Sigmoid colon (tissue), 7 donors: Measurements from ENCODE around the gene MEGF6. TPM values are rescaled to one million over a fixed set of nuclear protein-coding genes. Genes with fewer than 3 reads are reported as not detected.
"Not testable (repeated sequence)": the region's sequence is repeated elsewhere in the genome, so short reads cannot be mapped to it uniquely, and the experiment has no call there.

Source experiments
- DNase-seq: peaks from one replicate; pipeline ENCODE4 v3.0.0-alpha.2; 2019
- H3K27ac ChIP-seq, 4 donors: fragments of 200-600 bp; sonication (generic); one replicate each; pipeline ENCODE4 v1.5.1; 2016 to 2019; ENCODE audit warnings: mild to moderate bottlenecking in 1 of 4
- H3K27me3 ChIP-seq, 3 donors: fragments of 200-600 bp; sonication (generic); one replicate each; pipeline ENCODE4 v1.5.1; 2019; ENCODE audit warnings: mild to moderate bottlenecking in 1 of 3
- H3K36me3 ChIP-seq, 4 donors: fragments of 200-600 bp; sonication (generic); one replicate each; pipeline ENCODE4 v1.5.1; 2016 to 2019
- H3K4me1 ChIP-seq, 4 donors: fragments of 200-600 bp; sonication (generic); one replicate each; pipeline ENCODE4 v1.5.1; 2017 to 2019
- H3K4me3 ChIP-seq, 4 donors: fragments of 200-600 bp; sonication (generic); one replicate each; pipeline ENCODE4 v1.5.1; 2017 to 2019; ENCODE audit warnings: mild to moderate bottlenecking in 2 of 4, moderate library complexity in 1 of 4
- H3K9me3 ChIP-seq, 4 donors: fragments of 200-600 bp in 3 of 4; sonication (generic) in 3 of 4; one replicate each; pipeline versions ENCODE4 v1.5.1 to v1.6.1; 2013 to 2019
- EP300 ChIP-seq, 4 donors: sonication (generic); formaldehyde crosslinking; IDR thresholded peaks; one replicate each; pipeline ENCODE4 v1.6.1; 2017; ENCODE audit warnings: antibody characterized with exemption in 4 of 4
- POLR2A ChIP-seq, 2 donors: fragments of 450-650 bp; IDR thresholded peaks; one replicate each; pipeline ENCODE4 v1.6.1; 2016; ENCODE audit warnings: antibody characterized with exemption in 2 of 2, mild to moderate bottlenecking in 2 of 2, moderate library complexity in 2 of 2
- POLR2AphosphoS5 ChIP-seq, 4 donors: sonication (generic); formaldehyde crosslinking; IDR thresholded peaks; one replicate each; pipeline ENCODE4 v1.6.1; 2017; ENCODE audit warnings: antibody characterized with exemption in 4 of 4
- WGBS, 2 donors: extraction: QIAGEN DNeasy Blood & Tissue Kit; methylation state at CpG; one replicate each; pipeline ENCODE4 v1.1.7; 2013; 5-methylcytosine and 5-hydroxymethylcytosine counted together
- intact Hi-C: fragments of 100-400 bp; cut with DNase I; formaldehyde crosslinking; loops from one replicate; pipeline ENCODE4 v1.15.1; 2023
- polyA plus RNA-seq, 3 donors: library from polyadenylated mRNA; stranded (reverse); fragments of 200-250 nt; gene quantifications; one replicate each; pipeline ENCODE4 v1.2.3, GENCODE V29; 2013
- total RNA-seq, 4 donors: library from RNA; depleted of rRNA; stranded (reverse); fragments of >200 nt; gene quantifications; one replicate each; pipeline ENCODE4 v1.1.0, GENCODE V29; 2016
- TF ChIP-seq, protein P1 (sequence below), 4 experiments: fragments of 450-650 bp in 3 of 4; fragments of 200-600 bp in 1 of 4; IDR thresholded peaks; one replicate each; pipeline ENCODE4 v1.5.1; 2016 to 2019; ENCODE audit warnings: antibody characterized with exemption in 4 of 4, mild to moderate bottlenecking in 3 of 4, moderate library complexity in 2 of 4
- donor health status: healthy with polysubstance abuse.
- donor health status: Bipolar disorder and iron deficiency.
- donor health status: healthy.

MEGF6 gene
- total and polyA plus RNA-seq, 7 donors = 2.4 to 31.9 (median 7.8) TPM; not detected in 1

DNA sequence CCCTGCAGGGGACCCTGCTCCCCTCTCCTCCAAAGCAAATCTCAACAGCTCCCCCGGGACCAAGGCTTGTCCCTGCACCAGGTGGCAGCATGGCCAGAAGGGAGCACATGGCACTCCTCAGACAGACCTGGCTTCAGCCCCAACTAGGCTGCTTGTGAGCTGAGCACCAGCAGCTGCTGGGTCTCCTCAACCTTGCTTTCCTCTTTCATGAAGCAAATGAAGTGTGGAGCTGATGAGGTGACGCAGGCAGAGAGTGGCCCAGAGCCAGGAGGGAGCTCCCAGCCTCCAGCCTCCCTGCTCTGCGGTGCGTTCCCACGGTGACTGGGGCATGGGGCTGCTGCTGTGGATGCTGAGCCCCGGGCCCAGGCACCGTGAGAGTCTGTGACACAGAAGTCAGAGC, 34.0 kb downstream of the MEGF6 start:
- Histone ChIP-seq H3K36me3 (no peaks in the 10 kb centered on the region), H3K27me3 (peaks cover 0 to 17% (median 0%) of the 10 kb centered on the region in 3 donors), H3K27ac (no peak overlapping the region), H3K4me3 (no peak overlapping the region), H3K4me1 (peaks cover 0 to 5% (median 3%) of the 10 kb centered on the region in 4 donors), H3K9me3 (no peaks in the 10 kb centered on the region)
- DNase-seq = no peak
- TF ChIP-seq POLR2AphosphoS5 (IDR thresholded peaks at IDR 0.05) = no peak
- no peak for TF ChIP-seq POLR2A (IDR thresholded peaks at IDR 0.05)
- TF ChIP-seq EP300 (IDR thresholded peaks at IDR 0.05) = no peak
- intact Hi-C loops = no loop called here
- 81 to 85% methylated on average over 7 of the region's 7 CpGs for WGBS, 2 donors

DNA sequence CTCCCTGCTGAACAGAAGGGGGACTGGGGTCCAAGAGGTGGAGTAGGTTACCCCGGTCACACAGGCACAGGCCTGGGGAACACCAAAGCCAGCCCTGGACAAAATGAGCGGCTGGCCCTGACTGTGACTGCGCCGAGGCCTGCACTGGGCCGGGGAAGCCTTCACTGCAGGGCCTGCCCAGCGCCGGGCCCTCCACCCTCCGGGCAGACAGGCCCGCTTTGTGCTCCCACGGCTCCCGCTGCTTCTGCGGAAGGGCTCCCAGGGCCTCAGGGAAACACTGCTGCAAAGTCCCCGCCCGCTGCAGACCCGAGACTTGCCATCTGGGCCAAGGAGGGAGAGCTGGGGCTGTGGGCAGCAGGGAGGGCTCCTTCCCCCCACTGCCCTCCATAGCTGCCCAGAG, 35.3 kb downstream of the MEGF6 start:
- DNase-seq = no peak
- Histone ChIP-seq H3K27ac (peak overlapping the region in 1 of 4 donors; percentile 31), H3K36me3 (no peaks in the 10 kb centered on the region), H3K27me3 (peaks cover 0 to 8% (median 0%) of the 10 kb centered on the region in 3 donors), H3K4me1 (peaks cover 0 to 5% (median 3%) of the 10 kb centered on the region in 4 donors), H3K4me3 (no peak overlapping the region), H3K9me3 (no peaks in the 10 kb centered on the region)
- intact Hi-C loops = no loop called here
- TF ChIP-seq POLR2AphosphoS5 (IDR thresholded peaks at IDR 0.05) (no peak), EP300 (IDR thresholded peaks at IDR 0.05) (no peak), POLR2A (IDR thresholded peaks at IDR 0.05) (no peak)
- TF ChIP-seq, protein P1, sequence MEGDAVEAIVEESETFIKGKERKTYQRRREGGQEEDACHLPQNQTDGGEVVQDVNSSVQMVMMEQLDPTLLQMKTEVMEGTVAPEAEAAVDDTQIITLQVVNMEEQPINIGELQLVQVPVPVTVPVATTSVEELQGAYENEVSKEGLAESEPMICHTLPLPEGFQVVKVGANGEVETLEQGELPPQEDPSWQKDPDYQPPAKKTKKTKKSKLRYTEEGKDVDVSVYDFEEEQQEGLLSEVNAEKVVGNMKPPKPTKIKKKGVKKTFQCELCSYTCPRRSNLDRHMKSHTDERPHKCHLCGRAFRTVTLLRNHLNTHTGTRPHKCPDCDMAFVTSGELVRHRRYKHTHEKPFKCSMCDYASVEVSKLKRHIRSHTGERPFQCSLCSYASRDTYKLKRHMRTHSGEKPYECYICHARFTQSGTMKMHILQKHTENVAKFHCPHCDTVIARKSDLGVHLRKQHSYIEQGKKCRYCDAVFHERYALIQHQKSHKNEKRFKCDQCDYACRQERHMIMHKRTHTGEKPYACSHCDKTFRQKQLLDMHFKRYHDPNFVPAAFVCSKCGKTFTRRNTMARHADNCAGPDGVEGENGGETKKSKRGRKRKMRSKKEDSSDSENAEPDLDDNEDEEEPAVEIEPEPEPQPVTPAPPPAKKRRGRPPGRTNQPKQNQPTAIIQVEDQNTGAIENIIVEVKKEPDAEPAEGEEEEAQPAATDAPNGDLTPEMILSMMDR (IDR thresholded peaks at IDR 0.05) = no peak
- WGBS, 2 donors = 92 to 94% methylated on average over 15 of the region's 15 CpGs

DNA sequence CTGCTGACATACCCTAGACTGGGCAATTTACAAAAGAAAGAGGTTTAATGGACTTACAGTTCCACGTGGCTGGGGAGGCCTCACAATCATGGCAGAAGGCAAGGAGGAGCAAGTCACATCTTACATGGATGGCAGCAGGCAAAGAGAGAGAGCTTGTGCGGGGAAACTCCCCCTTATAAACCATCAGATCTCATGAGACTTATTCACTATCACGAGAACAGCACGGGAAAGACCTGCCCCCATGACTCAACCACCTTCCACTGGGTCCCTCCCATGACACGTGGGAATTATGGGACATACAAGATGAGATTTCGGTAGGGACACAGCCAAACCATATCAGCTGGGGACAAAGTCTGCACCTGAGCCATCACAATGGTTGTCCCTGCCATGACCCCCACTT, 35.8 kb downstream of the MEGF6 start:
- H3K36me3 ChIP-seq, intact Hi-C loops, H3K9me3 ChIP-seq, DNase-seq, H3K4me3 ChIP-seq, H3K4me1 ChIP-seq, H3K27me3 ChIP-seq: not testable (repeated sequence)
- WGBS, 2 donors = 65 to 82% methylated on average over 6 of the region's 6 CpGs
- peak overlapping the region in 1 of 4 donors; percentile 31 for H3K27ac ChIP-seq

DNA sequence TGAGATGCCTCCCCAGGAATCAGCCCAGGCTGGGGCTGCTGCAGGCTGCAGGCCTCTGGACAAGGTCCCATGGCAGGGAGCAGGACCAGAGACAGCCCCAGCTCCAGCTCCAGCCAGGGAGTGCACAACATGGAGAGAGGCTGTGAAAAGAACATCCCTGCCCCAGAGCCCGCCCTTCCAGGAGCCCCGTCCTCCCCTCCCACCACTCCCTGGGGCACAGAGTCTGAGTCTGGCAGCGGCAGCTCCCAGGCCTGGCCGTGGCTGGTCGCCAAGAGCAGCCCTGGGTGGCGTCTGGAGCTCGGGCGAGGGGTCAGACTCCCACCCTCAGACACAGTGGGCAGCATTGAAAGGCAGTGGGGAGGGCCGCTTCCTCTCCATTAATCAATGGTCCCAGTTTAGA, 37.8 kb downstream of the MEGF6 start:
- Histone ChIP-seq H3K36me3 (no peaks in the 10 kb centered on the region), H3K9me3 (no peaks in the 10 kb centered on the region), H3K4me3 (no peak overlapping the region), H3K27me3 (no peaks in the 10 kb centered on the region), H3K27ac (no peak overlapping the region), H3K4me1 (peaks cover 0 to 5% (median 3%) of the 10 kb centered on the region in 4 donors)
- peak; percentile 77 for DNase-seq
- 72 to 83% methylated on average over 9 of the region's 9 CpGs for WGBS, 2 donors
- TF ChIP-seq POLR2AphosphoS5 (IDR thresholded peaks at IDR 0.05) (no peak), POLR2A (IDR thresholded peaks at IDR 0.05) (no peak), EP300 (IDR thresholded peaks at IDR 0.05) (no peak)
- TF ChIP-seq, protein P1 (IDR thresholded peaks at IDR 0.05) = no peak
- intact Hi-C loops = no loop called here

DNA sequence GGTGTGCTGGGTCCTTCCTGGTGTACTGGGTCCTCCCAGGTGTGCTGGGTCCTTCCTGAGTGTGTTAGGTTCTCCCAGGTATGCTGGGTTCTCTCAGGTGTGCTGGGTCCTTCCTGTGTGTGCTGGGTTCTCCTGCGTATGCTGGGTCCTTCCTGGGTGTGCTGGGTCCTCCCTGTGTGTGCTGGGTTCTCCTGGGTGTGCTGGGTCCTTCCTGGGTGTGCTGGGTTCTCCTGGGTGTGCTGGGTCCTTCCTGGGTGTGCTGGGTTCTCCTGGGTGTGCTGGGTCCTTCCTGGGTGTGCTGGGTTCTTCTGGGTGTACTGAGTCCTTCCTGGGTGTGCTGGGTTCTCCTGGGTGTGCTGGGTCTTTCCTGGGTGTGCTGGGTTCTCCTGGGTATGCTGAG, 38.7 kb downstream of the MEGF6 start:
- H3K4me1 ChIP-seq, H3K36me3 ChIP-seq, H3K27ac ChIP-seq, H3K9me3 ChIP-seq, H3K27me3 ChIP-seq, intact Hi-C loops, H3K4me3 ChIP-seq, DNase-seq: not testable (repeated sequence)
- 76 to 90% methylated on average over 1 of the region's 1 CpG for WGBS, 2 donors

DNA sequence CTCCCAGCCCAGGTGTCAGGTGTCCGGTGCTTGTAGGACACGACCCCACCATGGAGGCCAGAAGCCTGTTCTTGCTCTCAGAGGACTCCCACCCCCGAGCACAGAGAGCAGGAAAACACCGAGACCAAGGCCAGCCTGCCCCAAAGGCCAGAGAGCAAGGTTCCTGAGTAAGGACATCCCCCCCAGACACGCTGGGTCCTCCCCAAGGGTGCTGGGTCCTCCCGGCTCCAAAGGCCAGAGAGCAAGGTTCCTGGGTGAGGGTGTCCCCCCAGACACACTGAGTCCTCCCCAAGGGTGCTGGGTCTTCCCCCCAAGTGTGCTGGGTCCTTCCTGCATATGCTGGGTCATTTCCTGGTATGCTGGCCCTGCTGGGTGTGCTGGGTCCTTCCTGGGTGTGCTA, 40.0 kb downstream of the MEGF6 start:
- Histone ChIP-seq H3K27me3 (no peaks in the 10 kb centered on the region), H3K36me3 (no peaks in the 10 kb centered on the region), H3K27ac (no peak overlapping the region), H3K4me3 (no peak overlapping the region), H3K4me1 (peaks cover 0 to 5% (median 3%) of the 10 kb centered on the region in 4 donors), H3K9me3 (no peaks in the 10 kb centered on the region)
- 84 to 86% methylated on average over 6 of the region's 6 CpGs for WGBS, 2 donors
- TF ChIP-seq, protein P1 (IDR thresholded peaks at IDR 0.05) = no peak
- TF ChIP-seq POLR2AphosphoS5 (IDR thresholded peaks at IDR 0.05) = no peak
- TF ChIP-seq EP300 (IDR thresholded peaks at IDR 0.05) = no peak
- TF ChIP-seq POLR2A (IDR thresholded peaks at IDR 0.05) = no peak
- DNase-seq = no peak
- intact Hi-C loops = no loop called here
